Kidney epithelial cell (primary cell): ENCODE measurements around the gene WDR45B. TPM values are rescaled to one million over a fixed set of nuclear protein-coding genes. Genes with fewer than 3 reads are reported as not detected.

Experiments used
- DNase-seq: peaks from one replicate; pipeline ENCODE4 v3.0.0-alpha.2; 2010; ENCODE audit warnings: low read depth
- H3K27me3 ChIP-seq: 2 replicates; pipeline ENCODE4 v1.6.0; 2011; ENCODE audit warnings: low read length; ENCODE audit not compliant: control insufficient read depth, insufficient read depth
- H3K36me3 ChIP-seq: 2 replicates; pipeline ENCODE4 v1.5.1; 2011; ENCODE audit warnings: low read length; ENCODE audit not compliant: control insufficient read depth, insufficient read depth
- H3K4me3 ChIP-seq: 2 replicates; pipeline ENCODE4 v1.5.1; 2011; ENCODE audit warnings: low read depth, mild to moderate bottlenecking, control low read depth, low read length
- CTCF ChIP-seq: IDR thresholded peaks from 2 replicates; pipeline ENCODE4 v1.5.1; 2011; ENCODE audit warnings: mild to moderate bottlenecking, moderate library complexity, low read length, control low read depth, inconsistent platforms; ENCODE audit not compliant: insufficient read depth, poor library complexity, severe bottlenecking
- total RNA-seq: library from RNA; depleted of rRNA; stranded (reverse); fragments of >200 nt; gene quantifications from 2 replicates; pipeline ENCODE4 v1.2.3, GENCODE V29; 2015

WDR45B gene
- total RNA-seq, 1 donor from 2014 or later, result 102 TPM

GRCh38 chr17:82642022-82642421, 6.2 kb downstream of the WDR45B start:
- no peak overlapping the region for H3K4me3 ChIP-seq
- H3K27me3 ChIP-seq, result no peaks in the 10 kb centered on the region
- TF ChIP-seq CTCF, result no peak
- H3K36me3 ChIP-seq, result peaks cover 4% of the 10 kb centered on the region
- no peak for DNase-seq

- no peak overlapping the region for H3K4me3 ChIP-seq
- DNase-seq, result no peak
- TF ChIP-seq CTCF, result no peak
- H3K36me3 ChIP-seq, result peaks cover 4% of the 10 kb centered on the region
- no peaks in the 10 kb centered on the region for H3K27me3 ChIP-seq
These were observed 8.2 kb downstream of the WDR45B start for GRCh38 chr17:82640036-82640435.

GRCh38 chr17:82639628-82640027, 8.6 kb downstream of the WDR45B start:
- DNase-seq, result no peak
- Histone ChIP-seq H3K4me3 (no peak overlapping the region), H3K27me3 (no peaks in the 10 kb centered on the region), H3K36me3 (peaks cover 4% of the 10 kb centered on the region)
- TF ChIP-seq CTCF, result no peak

GRCh38 chr17:82638183-82638773, 10.0 kb downstream of the WDR45B start:
- Histone ChIP-seq H3K4me3 (no peak overlapping the region), H3K36me3 (no peaks in the 10 kb centered on the region), H3K27me3 (no peaks in the 10 kb centered on the region)
- no peak for DNase-seq
- no peak for TF ChIP-seq CTCF

- no peak for TF ChIP-seq CTCF
- no peaks in the 10 kb centered on the region for H3K36me3 ChIP-seq
- no peak for DNase-seq
- no peaks in the 10 kb centered on the region for H3K27me3 ChIP-seq
- H3K4me3 ChIP-seq, result no peak overlapping the region
These were observed 11.3 kb downstream of the WDR45B start for GRCh38 chr17:82636626-82637598.

DNA sequence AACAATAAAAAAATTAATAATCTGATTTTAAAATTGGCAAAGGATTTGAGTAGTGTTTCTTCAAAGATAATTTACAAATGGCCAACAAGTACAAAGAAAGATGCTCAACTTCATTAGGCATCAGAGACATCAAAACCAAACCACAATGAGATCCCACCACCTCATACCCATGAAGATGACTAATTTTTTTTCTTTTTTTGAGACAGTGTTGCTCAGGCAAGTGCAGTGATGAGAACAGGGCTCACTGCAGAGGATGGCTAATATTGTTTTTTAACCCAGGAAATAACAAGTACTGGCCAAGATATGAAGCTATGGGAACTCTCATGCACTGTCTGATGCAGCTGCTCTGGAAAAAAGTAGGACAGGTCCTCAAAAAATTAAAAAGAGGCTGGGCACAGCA, 14.9 kb downstream of the WDR45B start:
- Histone ChIP-seq H3K4me3 (no peak overlapping the region), H3K27me3 (no peaks in the 10 kb centered on the region), H3K36me3 (no peaks in the 10 kb centered on the region)
- no peak for TF ChIP-seq CTCF
- DNase-seq, result no peak
